H1 (cell line): ENCODE measurements around the gene KNDC1. TPM values are rescaled to one million over a fixed set of nuclear protein-coding genes. Genes with fewer than 3 reads are reported as not detected.
A peak's percentile ranks its signal among the peaks of the same experiment; 100 is the strongest.

ENCODE experiments used
- CTCF ChIA-PET: fragments of 300-600 bp; sonication (Branson Sonifier 250); formaldehyde crosslinking; loops from one replicate; lab custom pipeline; 2021; ENCODE audit not compliant: partially characterized antibody; lab: Charles Lee
- POLR2A ChIA-PET: fragments of 300-600 bp; sonication (Branson Sonifier 250); formaldehyde crosslinking; loops from one replicate; lab custom pipeline; 2021; ENCODE audit warnings: inconsistent platforms; ENCODE audit not compliant: partially characterized antibody; lab: Charles Lee
- DNase-seq, 2 experiments: peaks; one replicate each; pipeline versions ENCODE4 v3.0.0 to v3.0.0-alpha.2; 2010 to 2022; ENCODE audit warnings: low spot score in 2 of 2, low read depth in 1 of 2, mixed read lengths in 1 of 2
- FAIRE-seq: peaks from 2 replicates; lab custom pipeline; 2011; peaks lifted over from hg19 to GRCh38; lab: Jason Lieb, UNC
- H2AFZ ChIP-seq: 2 replicates; pipeline ENCODE4 v1.8.1; 2012; ENCODE audit warnings: low read length, inconsistent platforms
- H2AK5ac ChIP-seq: 2 replicates; pipeline ENCODE4 v1.6.1; 2013; ENCODE audit warnings: low read depth, low read length
- H2BK120ac ChIP-seq: replicated peaks from 2 replicates; pipeline ENCODE3; 2013; ENCODE audit warnings: low read depth, low read length, inconsistent platforms
- H2BK12ac ChIP-seq: 2 replicates; pipeline ENCODE4 v1.6.1; 2013; ENCODE audit warnings: low read depth, low read length
- H2BK15ac ChIP-seq: 2 replicates; pipeline ENCODE4 v1.6.1; 2013; ENCODE audit warnings: low read length
- H2BK20ac ChIP-seq: 2 replicates; pipeline ENCODE4 v1.6.1; 2013; ENCODE audit warnings: low read length
- H2BK5ac ChIP-seq: 2 replicates; pipeline ENCODE4 v1.6.1; 2013; ENCODE audit warnings: low read depth, low read length
- H3K14ac ChIP-seq: 2 replicates; pipeline ENCODE4 v1.6.1; 2013; ENCODE audit warnings: inconsistent platforms; ENCODE audit not compliant: insufficient read length
- H3K18ac ChIP-seq: 2 replicates; pipeline ENCODE4 v1.6.1; 2013; ENCODE audit warnings: low read length; ENCODE audit errors: extremely low read depth
- H3K23ac ChIP-seq: 2 replicates; pipeline ENCODE4 v1.6.1; 2013; ENCODE audit warnings: inconsistent platforms; ENCODE audit not compliant: insufficient read length
- H3K23me2 ChIP-seq: 2 replicates; pipeline ENCODE4 v1.6.1; 2013; ENCODE audit warnings: low read depth, low read length
- H3K27ac ChIP-seq: 2 replicates; pipeline ENCODE4 v1.6.1; 2011; ENCODE audit warnings: low read depth, low read length, inconsistent platforms
- H3K27me3 ChIP-seq, 4 experiments: replicated peaks in 1 of 4; 1 replicate in 1 of 4; 2 replicates in 3 of 4; pipeline versions ENCODE4 v1.6.1 to v1.8.1; 2011 to 2013; ENCODE audit warnings: low read length in 3 of 4, mild to moderate bottlenecking in 3 of 4, inconsistent platforms in 2 of 4, mixed read lengths in 2 of 4, moderate library complexity in 1 of 4; ENCODE audit not compliant: control insufficient read depth in 3 of 4, insufficient read depth in 3 of 4; ENCODE audit errors: extremely low read depth in 1 of 4
- H3K36me3 ChIP-seq, 4 experiments: 2 replicates each; pipeline versions ENCODE4 v1.6.1 to v1.8.1; 2011 to 2013; ENCODE audit warnings: mild to moderate bottlenecking in 4 of 4, low read length in 3 of 4, moderate library complexity in 2 of 4, control low read depth in 1 of 4, inconsistent platforms in 1 of 4; ENCODE audit not compliant: insufficient read depth in 4 of 4, control insufficient read depth in 2 of 4
- H3K4ac ChIP-seq: replicated peaks from 2 replicates; pipeline ENCODE3; 2013; ENCODE audit warnings: low read length, low read depth, mixed read lengths, inconsistent platforms; ENCODE audit not compliant: insufficient read length
- H3K4me1 ChIP-seq, 4 experiments: replicated peaks in 1 of 4; 1 replicate in 1 of 4; 2 replicates in 3 of 4; pipeline versions ENCODE4 v1.6.1 to v1.8.1; 2011 to 2013; ENCODE audit warnings: low read length in 3 of 4, inconsistent platforms in 2 of 4, mixed read lengths in 1 of 4; ENCODE audit not compliant: insufficient read depth in 4 of 4, control insufficient read depth in 3 of 4
- H3K4me2 ChIP-seq, 2 experiments: 2 replicates each; pipeline versions ENCODE4 v1.6.1 to v1.8.1; 2011 to 2013; ENCODE audit warnings: low read depth in 2 of 2, low read length in 2 of 2, control low read depth in 1 of 2, inconsistent platforms in 1 of 2, mild to moderate bottlenecking in 1 of 2; ENCODE audit not compliant: insufficient read depth in 1 of 2
- H3K4me3 ChIP-seq, 4 experiments: fragments of 200-600, 300-600 bp in 1 of 4; sonication (generic), shearing (Covaris generic), sonication (Bioruptor Twin) in 1 of 4; 2 replicates each; pipeline versions ENCODE4 v1.5.1 to v1.8.1; 2011 to 2016; ENCODE audit warnings: low read length in 4 of 4, low read depth in 3 of 4, control low read depth in 2 of 4, inconsistent platforms in 2 of 4, mild to moderate bottlenecking in 2 of 4, mixed read lengths in 1 of 4, moderate library complexity in 1 of 4; ENCODE audit not compliant: insufficient read depth in 2 of 4; ENCODE audit errors: extremely low read depth in 1 of 4
- H3K56ac ChIP-seq: replicated peaks from 2 replicates; pipeline ENCODE3; 2013; ENCODE audit warnings: low read depth, mild to moderate bottlenecking, mixed read lengths, low read length, inconsistent platforms; ENCODE audit not compliant: insufficient read length
- H3K79me1 ChIP-seq: 2 replicates; pipeline ENCODE4 v1.6.1; 2013; ENCODE audit warnings: low read depth, low read length, control low read depth
- H3K79me2 ChIP-seq, 2 experiments: 2 replicates each; pipeline versions ENCODE4 v1.6.1 to v1.8.1; 2012 to 2013; ENCODE audit warnings: low read length in 2 of 2, mild to moderate bottlenecking in 2 of 2, inconsistent platforms in 1 of 2; ENCODE audit not compliant: insufficient read depth in 2 of 2, control insufficient read depth in 1 of 2
- H3K9ac ChIP-seq, 4 experiments: replicated peaks in 1 of 4; 1 replicate in 1 of 4; 2 replicates in 3 of 4; pipeline versions ENCODE4 v1.6.1 to v1.8.1; 2011 to 2013; ENCODE audit warnings: low read depth in 3 of 4, low read length in 3 of 4, control low read depth in 2 of 4, mild to moderate bottlenecking in 2 of 4, moderate library complexity in 2 of 4, inconsistent platforms in 1 of 4; ENCODE audit errors: extremely low read depth in 1 of 4
- H3K9me3 ChIP-seq, 2 experiments: 2 replicates each; pipeline versions ENCODE4 v1.6.1 to v1.8.1; 2012 to 2013; ENCODE audit warnings: mild to moderate bottlenecking in 2 of 2, moderate library complexity in 2 of 2, control low read depth in 1 of 2, inconsistent platforms in 1 of 2, low read depth in 1 of 2, low read length in 1 of 2, mixed read lengths in 1 of 2; ENCODE audit not compliant: insufficient read depth in 2 of 2
- H4K20me1 ChIP-seq, 2 experiments: replicated peaks in 1 of 2; 2 replicates each; pipeline versions ENCODE3 to v1.8.1; 2011 to 2013; ENCODE audit warnings: inconsistent platforms in 2 of 2, low read length in 2 of 2, mild to moderate bottlenecking in 1 of 2; ENCODE audit not compliant: insufficient read depth in 2 of 2, control insufficient read depth in 1 of 2
- H4K5ac ChIP-seq: 2 replicates; pipeline ENCODE4 v1.6.1; 2013; ENCODE audit warnings: low read length, low read depth, mixed read lengths, inconsistent platforms; ENCODE audit not compliant: insufficient read length
- H4K8ac ChIP-seq: 2 replicates; pipeline ENCODE4 v1.8.0; 2013; ENCODE audit warnings: mild to moderate bottlenecking, moderate library complexity, low read length, inconsistent platforms; ENCODE audit not compliant: insufficient read depth; ENCODE audit errors: extremely low read depth
- H4K91ac ChIP-seq: replicated peaks from 2 replicates; pipeline ENCODE3; 2013; ENCODE audit warnings: low read length, mixed read lengths, inconsistent platforms; ENCODE audit not compliant: insufficient read length
- ATF2 ChIP-seq: IDR thresholded peaks from 2 replicates; pipeline ENCODE4 v1.6.1; 2012; ENCODE audit warnings: low read length, inconsistent platforms
- BACH1 ChIP-seq: IDR thresholded peaks from 2 replicates; pipeline ENCODE4 v1.6.1; 2012; ENCODE audit warnings: low read length, improper control_type of control experiment
- EGR1 ChIP-seq: IDR thresholded peaks from 2 replicates; pipeline ENCODE4 v1.6.1; 2011; ENCODE audit warnings: low read depth, low read length, borderline replicate concordance
- FOSL1 ChIP-seq: IDR thresholded peaks from 2 replicates; pipeline ENCODE4 v1.6.1; 2011; ENCODE audit warnings: mild to moderate bottlenecking, low read depth, low read length, moderate library complexity; ENCODE audit not compliant: insufficient read depth
- MAFK ChIP-seq: IDR thresholded peaks from 2 replicates; pipeline ENCODE4 v1.6.1; 2012; ENCODE audit warnings: low read depth, mild to moderate bottlenecking, improper control_type of control experiment, low read length
- NRF1 ChIP-seq: IDR thresholded peaks from 2 replicates; pipeline ENCODE4 v1.6.1; 2011; ENCODE audit warnings: mild to moderate bottlenecking, low read depth, low read length, improper control_type of control experiment
- SAP30 ChIP-seq: fragments of 300-600 bp; sonication (generic); IDR thresholded peaks from 2 replicates; pipeline ENCODE4 v1.7.1; 2012; ENCODE audit warnings: low read length, moderate library complexity, mild to moderate bottlenecking, inconsistent platforms; ENCODE audit not compliant: insufficient read depth, insufficient replicate concordance
- SRF ChIP-seq: IDR thresholded peaks from 2 replicates; pipeline ENCODE4 v1.6.1; 2011; ENCODE audit warnings: mild to moderate bottlenecking, low read depth, low read length, moderate library complexity
- TCF12 ChIP-seq: IDR thresholded peaks from 2 replicates; pipeline ENCODE4 v1.6.1; 2011; ENCODE audit warnings: low read depth, mild to moderate bottlenecking, low read length
- WGBS, 2 experiments: shearing (Covaris generic) in 1 of 2; methylation state at CpG; one replicate each; pipeline versions ENCODE4 v1.1.6 to v1.1.7; 2013 to 2015; ENCODE audit warnings: low lambda C conversion rate in 2 of 2, mixed read lengths in 2 of 2, inconsistent platforms in 1 of 2, low coverage in 1 of 2, missing lambda C conversion rate in 1 of 2; ENCODE audit not compliant: insufficient replicate concordance in 2 of 2, insufficient coverage in 1 of 2, insufficient read length in 1 of 2; ENCODE audit errors: extremely low coverage in 1 of 2, missing lambda C conversion rate in 1 of 2; 5-methylcytosine and 5-hydroxymethylcytosine counted together
- polyA plus RNA-seq, 7 experiments: library from polyadenylated mRNA; depleted of rRNA in 3 of 7; stranded (reverse) in 5 of 7; unstranded in 2 of 7; fragments of >200 nt in 5 of 7; fragments of 200-250 nt in 2 of 7; gene quantifications; 1 replicate in 5 of 7; 2 replicates in 1 of 7; 4 replicates in 1 of 7; pipeline versions ENCODE4 v1.2.1 to v1.2.3, GENCODE V29; 2011 to 2013; ENCODE audit warnings: missing spikeins in 2 of 7, mixed read lengths in 2 of 7
- total RNA-seq: library from RNA; stranded (reverse); fragmentation: NEBNext Ultra II Directional; extraction: Animal tissue kit (Norgen Biotek cat#: 25700); gene quantifications from 2 replicates; pipeline ENCODE4 v1.2.1, GENCODE V29; 2021

The KNDC1 gene
- total and polyA plus RNA-seq, 2 of the 8 experiments (the other 6 are each of a cell fraction or from before 2014, with no cell fraction given) = 7.5 to 16.7 TPM

GRCh38 chr10:133267293-133267692 is 107.3 kb downstream of the KNDC1 start:
- H2BK5ac ChIP-seq = no peak overlapping the region
- 87% methylated on average over 10 of the region's 14 CpGs; no CpG with 5 or more reads in 1 of the 2 experiments for WGBS, 2 experiments
- H2AK5ac ChIP-seq = peak overlapping the region; percentile 86; the same call in 1 of the 2 replicates
- H3K56ac ChIP-seq = no peak overlapping the region
- 0 out of 2 replicates have a peak overlapping the region, but pooled peaks have one; percentile 45 for H2AFZ ChIP-seq
- H3K27me3 ChIP-seq = peaks cover 0 to 13% (median 7%) of the 10 kb centered on the region in 4 experiments; a peak in 6 of 7 replicates
- H3K9me3 ChIP-seq = no peaks in the 10 kb centered on the region
- H3K4me2 ChIP-seq = no peak overlapping the region
- no peak overlapping the region for H3K27ac ChIP-seq
- H2BK12ac ChIP-seq = 0 out of 2 replicates have a peak overlapping the region, but pooled peaks have one; percentile 27
- no peak overlapping the region for H3K4ac ChIP-seq
- H4K8ac ChIP-seq = no peak overlapping the region
- no peak overlapping the region for H3K14ac ChIP-seq
- FAIRE-seq (no peak), DNase-seq (no peak)
- H3K23ac ChIP-seq = no peak overlapping the region
- 0 out of 2 replicates have a peak overlapping the region, but pooled peaks have one; percentile 61 for H2BK15ac ChIP-seq
- H2BK120ac ChIP-seq = no peak overlapping the region
- 0 out of 2 replicates have a peak overlapping the region, but pooled peaks have one; percentile 32 for H3K18ac ChIP-seq
- CTCF ChIA-PET = interaction anchor here (0.7 to 2.5 kb wide), 10 partner anchors 9 to 123 kb away, joined by 3 to 15 read pairs (median 4); partner anchors contain the start of gene ADAM8
- H3K4me1 ChIP-seq = peaks cover 0 to 7% (median 1%) of the 10 kb centered on the region in 4 experiments; a peak in 5 of 7 replicates
- H3K79me1 ChIP-seq = no peaks in the 10 kb centered on the region
- H4K5ac ChIP-seq = no peak overlapping the region
- H4K20me1 ChIP-seq = peaks cover 0 to 1% of the 10 kb centered on the region in 2 experiments
- no peak overlapping the region for H2BK20ac ChIP-seq
- H3K79me2 ChIP-seq = no peaks in the 10 kb centered on the region
- H3K36me3 ChIP-seq = no peaks in the 10 kb centered on the region
- POLR2A ChIA-PET = interaction anchor here (0.6 to 2.6 kb wide), 7 partner anchors 8 to 305 kb away, joined by 3 to 11 read pairs (median 4); no protein-coding TSS in a partner anchor
- no peak overlapping the region for H4K91ac ChIP-seq
- H3K9ac ChIP-seq = no peak overlapping the region
- no peak overlapping the region for H3K4me3 ChIP-seq
- H3K23me2 ChIP-seq = no peaks in the 10 kb centered on the region
- TF ChIP-seq SAP30 (no peak), FOSL1 (no peak), BACH1 (no peak), EGR1 (no peak), TCF12 (no peak), NRF1 (no peak), SRF (no peak), MAFK (no peak), ATF2 (no peak)
